ENCODE results near the gene SLC35B2. TPM values are rescaled to one million over a fixed set of nuclear protein-coding genes. Genes with fewer than 3 reads are reported as not detected.

Gene SLC35B2
- polyA plus RNA-seq, 1 experiment = 83.5 TPM

- DNase-seq (ENCODE audit: low read depth, low spot score) = no peak
- no peak for TF ChIP-seq CTCF (IDR thresholded peaks at IDR 0.05; ENCODE audit: low read depth, low read length)
- H3K27me3 ChIP-seq (ENCODE audit: control insufficient read depth, insufficient read depth, low read length) = no peaks in the 10 kb centered on the region
- H3K4me3 ChIP-seq (ENCODE audit: low read depth, low read length) = peak overlapping the region; percentile 95
- POLR2A ChIA-PET = interaction anchor here (0.6 to 3.6 kb wide), 5 partner anchors 9 to 83 kb away, joined by 3 to 107 read pairs (median 3); partner anchors contain the start of genes HSP90AB1 and TMEM151B
- CTCF ChIA-PET = interaction anchor here (0.7 to 3.0 kb wide), 17 partner anchors 8 to 164 kb away, joined by 3 to 18 read pairs (median 4); partner anchors contain the start of genes CDC5L, HSP90AB1, NFKBIE and SLC29A1
- H3K9me3 ChIP-seq (ENCODE audit: control insufficient read depth, insufficient read depth, low read length) = no peaks in the 10 kb centered on the region; the same call in 1 of the 2 replicates
- peak overlapping the region; percentile 65 for H3K27ac ChIP-seq (ENCODE audit: low read depth, low read length)
These were observed 1.2 kb downstream of the SLC35B2 start for GRCh38 chr6:44255871-44256774.

GRCh38 chr6:44255105-44255808 is 2.1 kb downstream of the SLC35B2 start:
- Histone ChIP-seq H3K27me3 (ENCODE audit: control insufficient read depth, insufficient read depth, low read length) (no peaks in the 10 kb centered on the region), H3K27ac (ENCODE audit: low read depth, low read length) (no peak overlapping the region), H3K4me3 (ENCODE audit: low read depth, low read length) (peak overlapping the region; percentile 95; the same call in 1 of the 2 replicates), H3K9me3 (ENCODE audit: control insufficient read depth, insufficient read depth, low read length) (no peaks in the 10 kb centered on the region; the same call in 1 of the 2 replicates)
- no peak for TF ChIP-seq CTCF (IDR thresholded peaks at IDR 0.05; ENCODE audit: low read depth, low read length)
- CTCF ChIA-PET = interaction anchor here (0.6 to 1.0 kb wide), 2 partner anchors 13 to 21 kb away, joined by 3 to 4 read pairs; no protein-coding TSS in a partner anchor
- POLR2A ChIA-PET = interaction anchor here (3.6 kb wide), 1 partner anchor 8 kb away, joined by 107 read pairs; the partner anchor contains the start of gene HSP90AB1
- DNase-seq (ENCODE audit: low read depth, low spot score) = no peak

GRCh38 chr6:44254191-44255104 is 2.9 kb downstream of the SLC35B2 start:
- Histone ChIP-seq H3K4me3 (ENCODE audit: low read depth, low read length) (no peak overlapping the region), H3K9me3 (ENCODE audit: control insufficient read depth, insufficient read depth, low read length) (no peaks in the 10 kb centered on the region; the same call in 1 of the 2 replicates), H3K27me3 (ENCODE audit: control insufficient read depth, insufficient read depth, low read length) (no peaks in the 10 kb centered on the region), H3K27ac (ENCODE audit: low read depth, low read length) (no peak overlapping the region)
- POLR2A ChIA-PET = interaction anchor here (3.6 kb wide), 1 partner anchor 7 kb away, joined by 107 read pairs; the partner anchor contains the start of gene HSP90AB1
- CTCF ChIA-PET = interaction anchor here (0.5 to 1.5 kb wide), 6 partner anchors 12 to 82 kb away, joined by 3 to 8 read pairs (median 3); no protein-coding TSS in a partner anchor
- no peak for TF ChIP-seq CTCF (IDR thresholded peaks at IDR 0.05; ENCODE audit: low read depth, low read length)
- no peak for DNase-seq (ENCODE audit: low read depth, low spot score)

- no peak overlapping the region for H3K4me3 ChIP-seq (ENCODE audit: low read depth, low read length)
- CTCF ChIA-PET = interaction anchor here (0.5 to 1.5 kb wide), 4 partner anchors 15 to 81 kb away, joined by 3 to 8 read pairs (median 4); no protein-coding TSS in a partner anchor
- H3K27me3 ChIP-seq (ENCODE audit: control insufficient read depth, insufficient read depth, low read length) = no peaks in the 10 kb centered on the region
- no peak for DNase-seq (ENCODE audit: low read depth, low spot score)
- TF ChIP-seq CTCF (IDR thresholded peaks at IDR 0.05; ENCODE audit: low read depth, low read length) = peak; percentile 54
- no peaks in the 10 kb centered on the region; the same call in 1 of the 2 replicates for H3K9me3 ChIP-seq (ENCODE audit: control insufficient read depth, insufficient read depth, low read length)
- H3K27ac ChIP-seq (ENCODE audit: low read depth, low read length) = no peak overlapping the region
- POLR2A ChIA-PET = no interaction called here
These were observed 3.8 kb downstream of the SLC35B2 start for GRCh38 chr6:44253307-44254101.

Data from AG04450 (cell line).